ENCODE results near the gene CYTH1.
"Not testable (repeated sequence)": the region's sequence is repeated elsewhere in the genome, so short reads cannot be mapped to it uniquely, and the experiment has no call there.

The CYTH1 gene

GRCh38 chr17:78753316-78754250, 28.5 kb downstream of the CYTH1 start:
- DNase-seq: no peak

GRCh38 chr17:78751447-78752161, 30.5 kb downstream of the CYTH1 start:
- DNase-seq: no peak

GRCh38 chr17:78751000-78751399, 31.1 kb downstream of the CYTH1 start:
- not testable (repeated sequence) for DNase-seq

GRCh38 chr17:78748730-78749317, 33.2 kb downstream of the CYTH1 start:
- peak; percentile 80 for DNase-seq

GRCh38 chr17:78748048-78748729, 33.9 kb downstream of the CYTH1 start:
- DNase-seq: no peak

GRCh38 chr17:78747488-78747887, 34.6 kb downstream of the CYTH1 start:
- DNase-seq: no peak

- no peak for DNase-seq
Measured at GRCh38 chr17:78746949-78747269, 35.2 kb downstream of the CYTH1 start.

- DNase-seq: no peak
Measured at GRCh38 chr17:78746263-78746948, 35.7 kb downstream of the CYTH1 start.

GRCh38 chr17:78745407-78746088, 36.5 kb downstream of the CYTH1 start:
- DNase-seq: no peak

DNA sequence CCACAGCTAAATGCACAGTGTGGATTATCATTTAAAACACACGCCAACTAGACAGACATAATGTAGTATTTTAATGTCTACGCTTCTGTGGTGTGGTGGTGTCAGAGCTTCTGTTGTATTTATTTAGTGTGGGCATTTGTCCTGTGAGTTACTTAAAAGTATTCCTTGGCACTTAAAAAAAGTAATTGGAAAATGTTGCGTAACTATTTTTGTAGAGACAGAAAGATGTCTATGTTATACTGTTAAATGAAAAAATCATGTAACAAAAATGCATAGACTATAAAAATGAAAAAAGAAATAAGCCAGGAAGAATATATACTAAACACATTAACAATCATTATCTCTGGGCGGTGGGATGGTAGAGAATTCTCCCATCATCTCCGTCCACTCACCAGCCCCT, 39.2 kb downstream of the CYTH1 start:
- no peak for DNase-seq

DNA sequence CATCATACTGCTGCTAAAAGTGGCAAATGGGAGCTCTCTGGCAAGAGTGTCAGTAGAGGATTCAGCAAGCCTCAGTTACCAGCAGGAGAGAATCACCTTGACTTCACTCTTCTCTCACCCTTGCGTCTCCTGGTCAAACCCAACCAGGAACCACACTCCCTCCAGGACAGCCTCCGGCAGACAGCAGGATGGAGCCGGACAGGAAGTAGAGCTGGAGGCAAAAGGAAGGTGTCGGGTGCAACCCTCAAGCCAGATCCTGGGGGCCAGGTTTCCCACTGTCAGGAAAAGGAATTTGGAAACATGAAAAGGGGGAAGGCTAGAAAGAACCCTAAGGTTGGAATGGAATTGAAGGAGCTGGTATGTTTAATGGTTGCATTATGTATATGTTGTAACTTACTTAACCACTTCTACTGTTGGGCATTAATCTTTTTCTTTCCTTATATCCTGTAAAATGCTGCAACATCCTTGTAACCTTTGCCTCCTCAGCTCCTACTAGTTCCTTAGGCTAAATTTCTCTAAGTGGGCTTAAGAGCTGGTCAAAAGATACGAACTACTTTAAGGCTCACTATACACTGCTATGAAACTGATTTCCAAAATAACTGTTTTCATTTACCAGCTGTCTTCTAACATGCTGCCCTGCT, 40.3 kb downstream of the CYTH1 start:
- no peak for DNase-seq

- peak; percentile 81 for DNase-seq
Measured at GRCh38 chr17:78739331-78739931, 42.6 kb downstream of the CYTH1 start.

DNA sequence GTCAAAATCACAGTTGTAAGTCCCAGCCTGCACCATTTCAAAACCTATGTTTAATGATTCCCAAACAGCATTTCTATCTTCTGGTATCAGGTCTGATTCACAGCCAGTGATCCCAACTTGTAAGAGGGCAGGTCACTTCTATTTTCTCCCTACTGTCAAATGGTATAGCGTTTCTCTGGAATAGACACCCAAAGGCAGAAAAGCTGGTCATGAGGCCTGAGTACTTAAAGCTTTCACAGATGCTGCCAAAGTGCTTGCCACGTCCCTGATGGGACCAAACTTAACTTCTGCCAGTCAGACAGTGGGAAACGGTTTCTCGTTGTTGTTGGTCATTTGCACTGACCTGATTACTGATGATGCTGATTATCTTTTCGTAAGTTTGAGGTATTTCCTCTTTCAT, 43.4 kb downstream of the CYTH1 start:
- no peak for DNase-seq

GRCh38 chr17:78738278-78738677, 43.8 kb downstream of the CYTH1 start:
- DNase-seq: no peak

- DNase-seq: no peak
Measured at GRCh38 chr17:78737332-78737731, 44.7 kb downstream of the CYTH1 start.

GRCh38 chr17:78736526-78737079, 45.5 kb downstream of the CYTH1 start:
- DNase-seq: peak; percentile 80

DNA sequence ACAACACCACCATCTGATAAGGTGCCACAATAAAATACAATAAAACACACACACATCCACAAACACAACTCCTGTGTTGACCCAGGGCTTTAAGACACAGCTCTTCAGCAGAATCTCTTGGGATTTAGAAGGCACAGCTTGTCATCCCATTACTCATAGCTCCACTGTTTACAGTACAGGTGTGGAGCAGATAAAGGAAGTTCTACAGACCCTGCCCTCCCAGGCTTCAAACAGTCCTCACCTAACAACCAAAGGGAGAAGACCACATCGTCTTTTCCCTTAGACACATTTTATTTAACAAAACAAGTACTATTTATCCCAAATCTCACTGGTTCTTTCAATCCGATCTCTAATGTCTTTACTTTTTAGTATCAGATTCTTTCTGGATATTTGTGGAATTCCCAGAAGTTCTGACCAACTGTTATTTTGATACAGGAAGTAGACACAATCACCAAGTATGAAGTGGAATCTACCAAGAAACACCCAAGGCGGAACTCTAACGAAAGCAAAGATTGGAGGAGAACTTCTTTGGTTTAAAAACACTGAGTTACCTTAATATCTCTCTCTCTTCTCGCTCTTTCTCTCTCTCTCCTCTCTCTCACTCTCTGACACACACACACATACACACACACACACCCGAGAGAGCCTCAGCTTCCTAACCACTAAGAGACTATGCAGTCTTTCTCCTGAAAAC, 46.1 kb downstream of the CYTH1 start:
- no peak for DNase-seq

GRCh38 chr17:78734793-78735641, 47.1 kb downstream of the CYTH1 start:
- no peak for DNase-seq

DNA sequence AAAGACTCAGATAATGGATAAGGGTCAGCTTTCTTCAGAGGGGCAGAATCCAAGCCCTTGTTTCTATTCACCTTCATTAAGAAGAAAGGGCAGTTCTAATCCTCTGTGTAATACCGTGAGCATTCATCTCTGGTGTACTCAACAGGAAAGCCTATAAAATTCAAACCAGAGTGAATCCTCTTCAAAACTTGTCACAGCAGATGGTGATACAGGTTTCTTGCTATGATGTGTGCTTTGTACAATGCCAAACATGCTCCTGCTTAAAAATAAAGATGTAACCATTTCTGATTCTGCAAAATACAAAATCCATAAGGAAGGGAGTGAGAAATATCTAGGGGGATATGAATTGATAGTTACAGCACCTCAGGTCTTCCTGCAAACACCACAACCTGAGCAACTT, 49.7 kb downstream of the CYTH1 start:
- no peak for DNase-seq
